IPS DF 19.7 (cell line): ENCODE data around the gene RUNX2.
"Not testable (repeated sequence)": the region's sequence is repeated elsewhere in the genome, so short reads cannot be mapped to it uniquely, and the experiment has no call there.

Experiments
- DNase-seq: peaks from one replicate; pipeline ENCODE4 v3.0.0-alpha.2; 2013; ENCODE audit warnings: low read depth, low spot score

Gene RUNX2

GRCh38 chr6:45647341-45648261 is 319.5 kb downstream of the RUNX2 start:
- no peak for DNase-seq

DNA sequence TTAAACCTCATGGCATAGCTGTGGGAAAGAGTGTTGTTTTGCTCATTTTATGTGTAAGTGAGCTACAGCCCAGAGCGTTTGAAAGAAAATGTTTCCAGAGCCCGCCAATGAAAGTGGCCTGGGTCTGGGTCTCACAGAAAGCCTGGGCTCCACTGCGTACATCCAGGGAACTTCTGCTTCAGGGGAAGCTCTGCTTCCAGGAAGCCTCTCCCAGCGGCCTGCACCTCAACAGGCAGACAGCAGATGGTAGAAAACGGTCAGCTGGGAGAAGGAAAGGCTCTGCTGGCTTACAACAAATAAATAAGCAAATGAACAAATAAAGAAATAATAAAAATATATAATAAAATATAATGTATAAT is 320.1 kb downstream of the RUNX2 start:
- no peak for DNase-seq

DNA sequence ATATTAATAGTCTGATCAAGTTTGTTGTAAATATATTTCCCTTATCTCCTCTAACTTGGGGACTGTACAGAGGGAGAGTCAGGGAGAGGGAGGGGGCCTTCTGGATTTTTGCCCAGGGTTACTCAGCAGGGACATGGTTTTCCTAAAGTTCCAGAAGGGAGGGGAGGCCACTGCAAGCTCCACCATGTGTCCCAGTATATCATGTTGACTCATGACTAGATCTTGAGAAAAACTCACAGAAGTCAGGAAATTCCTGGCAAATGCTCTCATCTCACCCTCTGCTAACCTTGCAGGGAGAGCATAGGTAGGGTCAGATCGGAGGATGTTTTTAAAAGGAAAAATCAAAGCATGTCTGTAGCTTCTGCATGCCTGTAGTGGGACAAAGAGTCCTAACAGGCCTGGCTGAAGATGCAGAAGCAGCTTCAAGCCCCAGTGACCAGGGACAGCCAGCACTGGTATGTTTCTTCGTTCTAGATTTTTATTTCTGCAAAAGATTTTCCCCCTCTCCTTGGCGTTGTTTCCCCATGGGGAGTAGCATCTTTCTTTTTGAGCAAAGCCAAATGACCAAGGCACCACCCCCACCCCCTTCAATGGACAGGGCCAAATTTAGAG is 322.5 kb downstream of the RUNX2 start:
- no peak for DNase-seq

DNA sequence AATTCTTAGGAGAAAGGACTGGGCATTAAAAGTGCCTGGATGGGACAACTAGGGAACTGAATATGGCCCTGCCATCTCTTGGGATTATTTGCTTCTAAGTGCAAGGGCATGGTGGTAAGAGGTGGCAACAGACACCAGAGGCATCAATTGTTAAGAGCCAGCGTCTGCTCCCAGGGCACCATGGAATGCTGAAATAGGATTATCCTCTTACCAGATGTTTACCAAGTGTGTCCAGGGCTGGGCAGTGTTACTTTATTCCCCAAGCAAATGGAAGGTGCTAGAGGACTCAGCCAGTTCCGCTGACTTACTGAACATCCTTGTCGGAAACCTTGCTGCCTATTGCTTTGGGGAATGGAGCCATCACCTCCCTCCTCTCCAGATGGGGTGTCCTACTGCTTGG is 323.2 kb downstream of the RUNX2 start:
- DNase-seq = no peak

DNA sequence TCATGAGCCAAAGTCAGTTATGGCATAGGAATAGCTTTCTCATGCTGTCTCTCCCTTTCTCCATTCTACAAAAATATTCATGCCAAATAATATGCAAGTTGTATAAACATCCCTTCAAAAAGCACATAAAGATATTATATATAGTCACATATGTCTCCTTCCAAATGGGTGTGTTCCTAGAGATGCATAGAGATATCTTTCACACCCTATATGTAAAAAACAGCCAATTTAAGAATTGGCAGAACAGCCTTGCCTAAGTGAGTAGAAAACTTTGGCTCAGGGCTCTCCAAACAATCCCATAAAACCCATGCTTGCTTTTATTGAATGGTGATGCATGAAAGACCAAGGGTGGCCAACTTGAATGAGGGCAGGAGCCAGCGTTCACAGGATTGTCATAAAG is 324.3 kb downstream of the RUNX2 start:
- no peak for DNase-seq

DNA sequence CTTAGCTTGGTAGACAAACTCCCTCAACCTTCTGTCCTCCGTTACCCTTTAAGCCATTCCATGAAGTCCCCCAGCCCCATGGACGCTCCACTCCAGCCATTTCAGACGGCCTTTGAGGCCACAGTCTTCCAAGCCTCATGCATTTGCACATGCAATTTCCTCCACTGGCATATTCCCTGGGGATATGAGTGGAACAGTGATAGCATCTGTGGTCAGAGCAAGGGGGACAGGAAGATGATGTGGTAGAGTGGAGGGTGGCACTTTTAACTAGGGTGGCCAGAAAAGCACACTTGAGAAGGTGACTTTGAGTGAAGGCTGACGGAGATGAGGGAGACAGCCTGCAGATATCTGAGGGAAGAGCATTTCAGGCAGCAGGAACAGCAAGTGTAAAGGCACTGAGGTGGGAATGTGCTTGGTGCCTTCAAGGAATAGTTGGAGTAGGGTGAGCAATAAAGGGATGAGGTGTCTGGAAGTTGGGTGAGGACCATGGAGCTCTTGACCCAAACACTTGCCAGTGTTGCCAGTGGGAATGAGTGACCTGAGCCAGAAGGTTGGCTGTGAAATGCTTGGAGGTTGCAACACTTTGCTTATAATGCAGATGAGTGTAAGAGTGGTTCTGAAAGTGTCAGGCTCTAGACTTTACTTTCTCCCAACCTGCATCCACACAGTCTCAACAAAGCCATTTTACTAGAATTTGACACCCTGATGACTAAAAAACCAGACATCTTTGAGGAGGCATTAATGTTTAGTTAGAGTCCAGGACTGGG is 325.2 kb downstream of the RUNX2 start:
- DNase-seq = no peak

GRCh38 chr6:45654673-45655072 is 326.5 kb downstream of the RUNX2 start:
- no peak for DNase-seq

DNA sequence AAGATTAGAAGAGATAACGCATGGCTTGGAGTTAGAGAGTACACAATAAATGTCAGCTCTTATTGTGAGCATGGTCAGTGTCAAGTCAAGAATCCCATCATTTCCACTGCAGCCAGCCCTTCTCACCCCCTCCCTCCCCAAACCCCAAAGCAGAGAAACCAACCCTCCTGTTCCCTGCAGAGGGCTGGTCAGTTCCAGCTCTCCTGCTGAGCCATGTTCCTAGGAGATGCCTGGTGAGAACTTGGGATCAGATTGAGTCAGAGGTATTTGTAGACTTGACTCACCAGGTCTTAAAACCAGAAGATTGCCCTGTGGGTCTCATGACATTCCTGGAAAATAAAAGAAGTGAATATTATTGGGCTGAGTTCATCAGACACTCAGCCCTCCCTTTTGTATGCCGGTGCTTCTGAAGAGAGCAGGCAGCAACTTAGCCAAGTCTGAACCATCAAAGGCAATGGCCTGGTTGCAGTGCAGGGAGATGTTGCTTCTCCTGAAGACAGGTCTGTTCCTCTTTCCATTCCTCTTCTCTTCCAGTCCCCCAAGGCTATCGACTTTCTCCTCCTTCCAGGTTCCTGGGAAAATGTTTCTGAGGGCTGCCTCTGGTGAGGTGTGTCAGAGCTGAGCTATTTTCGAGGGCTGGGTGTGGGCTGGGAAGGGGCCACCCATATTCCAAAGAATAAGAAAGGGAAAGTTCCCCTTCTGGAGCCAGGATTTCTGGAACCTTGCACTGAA is 327.8 kb downstream of the RUNX2 start:
- DNase-seq = no peak

- DNase-seq = no peak
These were observed 329.1 kb downstream of the RUNX2 start for GRCh38 chr6:45657226-45657625.

- no peak for DNase-seq
These were observed 330.3 kb downstream of the RUNX2 start for GRCh38 chr6:45658400-45658799.

GRCh38 chr6:45658958-45659357 is 330.8 kb downstream of the RUNX2 start:
- no peak for DNase-seq

DNA sequence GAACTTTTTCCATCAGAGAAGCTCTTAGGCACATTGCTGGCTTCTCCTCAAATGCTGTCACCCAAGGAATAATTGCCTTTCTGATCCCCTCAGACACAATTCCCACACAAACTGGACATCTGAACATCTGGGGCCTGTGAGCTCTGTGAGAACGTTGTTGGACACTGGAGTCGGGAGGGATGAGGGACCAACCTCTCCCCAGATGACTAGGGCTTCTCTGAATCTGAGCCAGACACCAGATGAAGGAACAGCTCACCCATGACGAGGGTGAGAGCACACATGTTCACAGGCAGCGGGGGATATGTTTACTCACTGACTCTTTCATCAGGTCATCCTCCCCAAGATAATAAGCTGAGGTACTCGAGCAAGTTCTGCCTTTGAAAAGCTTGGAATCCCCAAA is 333.5 kb downstream of the RUNX2 start:
- no peak for DNase-seq

GRCh38 chr6:45663251-45664221 is 335.4 kb downstream of the RUNX2 start:
- DNase-seq = no peak

GRCh38 chr6:45664707-45665106 is 336.6 kb downstream of the RUNX2 start:
- no peak for DNase-seq

DNA sequence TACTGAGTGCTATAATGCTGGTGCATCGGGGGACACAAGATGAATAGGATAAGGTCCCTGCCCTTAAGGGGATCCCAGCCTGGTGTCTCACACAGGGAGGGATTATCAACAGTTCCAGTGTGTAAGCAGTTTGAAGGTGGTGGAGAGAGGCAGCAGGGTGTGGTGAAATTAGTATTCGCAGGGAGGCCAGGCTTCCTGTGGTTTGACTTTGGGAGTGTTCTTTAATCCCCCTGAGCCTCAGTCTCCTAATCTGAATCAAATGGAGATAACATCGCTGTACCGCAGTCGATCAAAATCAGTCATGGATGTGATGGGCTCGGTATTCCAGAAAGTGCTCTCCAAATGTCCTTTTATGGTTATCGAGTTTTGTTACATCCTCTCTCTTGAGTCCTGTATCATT is 337.7 kb downstream of the RUNX2 start:
- DNase-seq = no peak

DNA sequence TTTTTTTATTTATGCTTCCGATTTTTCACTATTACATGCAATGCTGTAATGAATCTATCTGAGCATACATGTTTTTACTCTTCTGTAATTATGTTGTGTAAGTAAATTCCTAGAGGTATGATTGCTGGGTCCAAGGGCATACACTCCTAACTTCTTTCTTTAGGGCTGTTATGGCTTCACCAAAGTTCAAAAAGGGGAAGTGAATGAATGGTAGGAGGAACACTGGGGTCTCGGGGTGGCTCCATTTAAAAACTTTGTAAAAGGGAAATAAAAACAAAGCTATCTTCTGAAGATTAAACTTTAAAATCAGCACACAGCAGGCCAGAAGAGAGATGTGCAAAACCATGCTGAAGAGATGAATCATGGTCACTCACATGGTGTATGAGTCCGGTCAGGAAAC is 338.7 kb downstream of the RUNX2 start:
- no peak for DNase-seq

DNA sequence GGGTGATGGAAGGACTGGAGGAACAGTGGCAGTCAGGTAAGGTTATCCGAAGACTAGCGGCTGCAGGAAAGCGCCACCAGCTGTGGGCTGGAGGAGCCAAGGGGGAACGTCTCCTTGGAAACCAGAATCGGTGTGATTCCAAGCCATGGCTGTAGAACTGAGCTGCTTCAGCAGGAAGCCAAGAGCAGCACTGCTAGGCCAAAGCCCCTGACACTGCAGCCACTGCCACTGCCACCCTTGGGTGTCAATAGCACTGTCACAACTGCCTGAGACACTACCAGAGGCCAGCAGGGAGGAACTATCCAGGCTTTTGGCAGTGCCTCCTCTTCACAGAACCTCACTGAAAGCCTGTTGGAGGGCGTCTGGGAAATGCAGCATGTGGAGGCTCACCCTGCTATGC is 339.2 kb downstream of the RUNX2 start:
- DNase-seq = no peak

GRCh38 chr6:45667766-45668165 is 339.6 kb downstream of the RUNX2 start:
- no peak for DNase-seq

DNA sequence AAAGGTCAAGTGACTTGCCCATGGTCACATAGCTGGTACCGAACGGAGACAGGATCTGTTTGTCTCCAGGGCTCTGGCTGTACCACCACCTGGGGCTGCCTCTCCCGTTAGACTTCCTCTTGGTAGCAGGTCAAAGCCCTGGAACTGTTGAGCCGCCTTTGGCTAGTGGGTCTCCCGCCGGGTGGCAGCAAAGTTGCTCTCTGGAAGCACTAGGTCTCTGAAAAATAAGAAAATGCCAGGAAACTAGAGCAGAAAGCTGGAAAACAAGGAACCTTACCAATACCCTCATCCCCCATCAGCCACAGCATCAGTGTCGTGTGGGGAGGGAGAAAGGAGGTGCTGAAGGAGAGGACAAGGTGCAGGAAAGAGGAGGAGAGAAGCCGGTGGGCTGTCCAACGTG is 340.6 kb downstream of the RUNX2 start:
- no peak for DNase-seq

DNA sequence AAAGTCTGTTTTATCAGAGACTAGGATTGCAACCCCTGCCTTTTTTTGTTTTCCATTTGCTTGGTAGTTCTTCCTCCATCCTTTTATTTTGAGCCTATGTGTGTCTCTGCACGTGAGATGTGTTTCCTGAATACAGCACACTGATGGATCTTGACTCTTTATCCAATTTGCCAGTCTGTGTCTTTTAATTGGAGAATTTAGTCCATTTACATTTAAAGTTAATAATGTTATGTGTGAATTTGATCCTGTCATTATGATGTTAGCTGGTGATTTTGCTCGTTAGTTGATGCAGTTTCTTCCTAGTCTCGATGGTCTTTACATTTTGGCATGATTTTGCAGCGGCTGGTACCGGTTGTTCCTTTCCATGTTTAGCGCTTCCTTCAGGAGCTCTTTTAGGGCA is 345.0 kb downstream of the RUNX2 start:
- DNase-seq = not testable (repeated sequence)

DNA sequence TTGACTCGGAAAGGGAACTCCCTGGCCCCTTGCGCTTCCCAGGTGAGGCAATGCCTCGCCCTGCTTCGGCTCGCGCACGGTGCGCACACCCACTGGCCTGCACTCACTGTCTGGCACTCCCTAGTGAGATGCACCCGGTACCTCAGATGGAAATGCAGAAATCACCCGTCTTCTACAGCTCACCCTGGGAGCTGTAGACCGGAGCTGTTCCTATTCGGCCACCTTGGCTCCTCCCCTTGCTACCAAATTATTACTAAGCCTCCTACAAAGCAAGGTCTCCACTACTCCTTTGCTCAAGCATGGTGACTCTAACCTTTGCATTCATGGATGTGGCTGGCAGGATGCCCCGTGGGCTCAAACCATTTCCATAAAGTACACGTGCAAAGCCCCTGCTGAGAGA is 347.0 kb downstream of the RUNX2 start:
- not testable (repeated sequence) for DNase-seq
